H1 (cell line): ENCODE results near the gene CYP46A1. TPM values are rescaled to one million over a fixed set of nuclear protein-coding genes. Genes with fewer than 3 reads are reported as not detected.

Experiments used
- NANOG ChIP-seq: IDR thresholded peaks from 2 replicates; pipeline ENCODE4 v1.6.1; 2011; ENCODE audit warnings: low read length, low read depth, mild to moderate bottlenecking, inconsistent platforms; ENCODE audit not compliant: insufficient read depth, poor library complexity, severe bottlenecking
- RNF2 ChIP-seq: fragments of 200-900, 300-1000 bp; sonication (generic); IDR thresholded peaks from 2 replicates; pipeline ENCODE4 v1.7.1; 2016; ENCODE audit warnings: borderline replicate concordance, low read depth, mild to moderate bottlenecking, antibody characterized with exemption, low read length; ENCODE audit not compliant: poor library complexity, severe bottlenecking; ENCODE audit errors: missing control alignments
- SIN3A ChIP-seq, 2 experiments: IDR thresholded peaks in 1 of 2; conservative IDR thresholded peaks in 1 of 2; 2 replicates each; pipeline ENCODE4 v1.6.1; 2011 to 2012; ENCODE audit warnings: low read length in 2 of 2, improper control_type of control experiment in 1 of 2, low read depth in 1 of 2, mild to moderate bottlenecking in 1 of 2
- SIRT6 ChIP-seq: IDR thresholded peaks from one replicate; pipeline ENCODE4 v1.7.1; 2012; ENCODE audit warnings: low read length, inconsistent platforms
- ZNF274 ChIP-seq: IDR thresholded peaks from 2 replicates; pipeline ENCODE4 v1.7.0; 2012; ENCODE audit warnings: low read length, borderline replicate concordance; ENCODE audit errors: extremely low read depth
- polyA plus RNA-seq, 7 experiments: library from polyadenylated mRNA; depleted of rRNA in 3 of 7; stranded (reverse) in 5 of 7; unstranded in 2 of 7; fragments of >200 nt in 5 of 7; fragments of 200-250 nt in 2 of 7; gene quantifications; 1 replicate in 5 of 7; 2 replicates in 1 of 7; 4 replicates in 1 of 7; pipeline versions ENCODE4 v1.2.1 to v1.2.3, GENCODE V29; 2011 to 2013; ENCODE audit warnings: missing spikeins in 2 of 7, mixed read lengths in 2 of 7
- total RNA-seq: library from RNA; stranded (reverse); fragmentation: NEBNext Ultra II Directional; extraction: Animal tissue kit (Norgen Biotek cat#: 25700); gene quantifications from 2 replicates; pipeline ENCODE4 v1.2.1, GENCODE V29; 2021
- TF ChIP-seq, protein P1 (sequence below): fragments of 300-600 bp; sonication (generic); IDR thresholded peaks from 2 replicates; pipeline ENCODE4 v1.7.1; 2012; ENCODE audit warnings: low read length, moderate library complexity, mild to moderate bottlenecking, inconsistent platforms; ENCODE audit not compliant: insufficient replicate concordance

CYP46A1 gene
- total and polyA plus RNA-seq, 2 of the 8 experiments (the other 6 are each of a cell fraction or from before 2014, with no cell fraction given) = 0.41 to 1.3 TPM

DNA sequence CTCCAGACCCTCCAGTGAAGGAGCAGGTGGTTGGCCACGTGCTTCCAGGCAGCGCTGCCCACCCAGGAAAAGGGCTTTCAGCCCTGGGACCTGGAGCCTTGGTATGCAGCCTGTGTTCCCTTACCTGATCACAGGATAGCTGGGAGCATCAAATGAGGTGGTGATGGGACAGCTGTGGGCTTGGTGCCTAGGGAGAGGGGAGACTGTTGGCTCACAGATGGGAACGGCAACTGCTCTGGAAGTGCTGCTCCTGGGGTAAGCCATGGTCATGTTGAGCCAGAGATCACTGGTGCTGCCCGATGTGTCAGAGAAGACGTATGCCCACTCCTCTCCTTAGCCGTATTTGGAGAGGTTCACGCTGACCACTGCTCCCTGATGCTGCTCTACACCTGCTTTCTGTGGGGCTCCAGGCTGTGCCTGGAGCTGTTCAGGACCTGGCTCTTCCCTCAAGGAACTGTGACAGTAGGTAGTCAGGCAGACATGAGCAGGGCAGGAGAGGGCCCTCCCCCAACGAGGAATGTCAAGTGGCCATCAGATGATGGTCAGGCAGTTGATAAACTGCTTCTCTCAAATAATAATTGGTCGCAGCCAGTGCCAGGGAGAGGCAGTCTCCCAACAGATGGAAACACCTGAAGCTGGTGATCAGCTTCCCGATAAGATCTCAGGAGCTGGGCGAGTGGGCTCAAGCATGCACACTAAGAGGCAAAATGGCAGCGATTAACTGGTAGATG, 2.8 kb upstream of the CYP46A1 start (continued):
- TF ChIP-seq, protein P1, sequence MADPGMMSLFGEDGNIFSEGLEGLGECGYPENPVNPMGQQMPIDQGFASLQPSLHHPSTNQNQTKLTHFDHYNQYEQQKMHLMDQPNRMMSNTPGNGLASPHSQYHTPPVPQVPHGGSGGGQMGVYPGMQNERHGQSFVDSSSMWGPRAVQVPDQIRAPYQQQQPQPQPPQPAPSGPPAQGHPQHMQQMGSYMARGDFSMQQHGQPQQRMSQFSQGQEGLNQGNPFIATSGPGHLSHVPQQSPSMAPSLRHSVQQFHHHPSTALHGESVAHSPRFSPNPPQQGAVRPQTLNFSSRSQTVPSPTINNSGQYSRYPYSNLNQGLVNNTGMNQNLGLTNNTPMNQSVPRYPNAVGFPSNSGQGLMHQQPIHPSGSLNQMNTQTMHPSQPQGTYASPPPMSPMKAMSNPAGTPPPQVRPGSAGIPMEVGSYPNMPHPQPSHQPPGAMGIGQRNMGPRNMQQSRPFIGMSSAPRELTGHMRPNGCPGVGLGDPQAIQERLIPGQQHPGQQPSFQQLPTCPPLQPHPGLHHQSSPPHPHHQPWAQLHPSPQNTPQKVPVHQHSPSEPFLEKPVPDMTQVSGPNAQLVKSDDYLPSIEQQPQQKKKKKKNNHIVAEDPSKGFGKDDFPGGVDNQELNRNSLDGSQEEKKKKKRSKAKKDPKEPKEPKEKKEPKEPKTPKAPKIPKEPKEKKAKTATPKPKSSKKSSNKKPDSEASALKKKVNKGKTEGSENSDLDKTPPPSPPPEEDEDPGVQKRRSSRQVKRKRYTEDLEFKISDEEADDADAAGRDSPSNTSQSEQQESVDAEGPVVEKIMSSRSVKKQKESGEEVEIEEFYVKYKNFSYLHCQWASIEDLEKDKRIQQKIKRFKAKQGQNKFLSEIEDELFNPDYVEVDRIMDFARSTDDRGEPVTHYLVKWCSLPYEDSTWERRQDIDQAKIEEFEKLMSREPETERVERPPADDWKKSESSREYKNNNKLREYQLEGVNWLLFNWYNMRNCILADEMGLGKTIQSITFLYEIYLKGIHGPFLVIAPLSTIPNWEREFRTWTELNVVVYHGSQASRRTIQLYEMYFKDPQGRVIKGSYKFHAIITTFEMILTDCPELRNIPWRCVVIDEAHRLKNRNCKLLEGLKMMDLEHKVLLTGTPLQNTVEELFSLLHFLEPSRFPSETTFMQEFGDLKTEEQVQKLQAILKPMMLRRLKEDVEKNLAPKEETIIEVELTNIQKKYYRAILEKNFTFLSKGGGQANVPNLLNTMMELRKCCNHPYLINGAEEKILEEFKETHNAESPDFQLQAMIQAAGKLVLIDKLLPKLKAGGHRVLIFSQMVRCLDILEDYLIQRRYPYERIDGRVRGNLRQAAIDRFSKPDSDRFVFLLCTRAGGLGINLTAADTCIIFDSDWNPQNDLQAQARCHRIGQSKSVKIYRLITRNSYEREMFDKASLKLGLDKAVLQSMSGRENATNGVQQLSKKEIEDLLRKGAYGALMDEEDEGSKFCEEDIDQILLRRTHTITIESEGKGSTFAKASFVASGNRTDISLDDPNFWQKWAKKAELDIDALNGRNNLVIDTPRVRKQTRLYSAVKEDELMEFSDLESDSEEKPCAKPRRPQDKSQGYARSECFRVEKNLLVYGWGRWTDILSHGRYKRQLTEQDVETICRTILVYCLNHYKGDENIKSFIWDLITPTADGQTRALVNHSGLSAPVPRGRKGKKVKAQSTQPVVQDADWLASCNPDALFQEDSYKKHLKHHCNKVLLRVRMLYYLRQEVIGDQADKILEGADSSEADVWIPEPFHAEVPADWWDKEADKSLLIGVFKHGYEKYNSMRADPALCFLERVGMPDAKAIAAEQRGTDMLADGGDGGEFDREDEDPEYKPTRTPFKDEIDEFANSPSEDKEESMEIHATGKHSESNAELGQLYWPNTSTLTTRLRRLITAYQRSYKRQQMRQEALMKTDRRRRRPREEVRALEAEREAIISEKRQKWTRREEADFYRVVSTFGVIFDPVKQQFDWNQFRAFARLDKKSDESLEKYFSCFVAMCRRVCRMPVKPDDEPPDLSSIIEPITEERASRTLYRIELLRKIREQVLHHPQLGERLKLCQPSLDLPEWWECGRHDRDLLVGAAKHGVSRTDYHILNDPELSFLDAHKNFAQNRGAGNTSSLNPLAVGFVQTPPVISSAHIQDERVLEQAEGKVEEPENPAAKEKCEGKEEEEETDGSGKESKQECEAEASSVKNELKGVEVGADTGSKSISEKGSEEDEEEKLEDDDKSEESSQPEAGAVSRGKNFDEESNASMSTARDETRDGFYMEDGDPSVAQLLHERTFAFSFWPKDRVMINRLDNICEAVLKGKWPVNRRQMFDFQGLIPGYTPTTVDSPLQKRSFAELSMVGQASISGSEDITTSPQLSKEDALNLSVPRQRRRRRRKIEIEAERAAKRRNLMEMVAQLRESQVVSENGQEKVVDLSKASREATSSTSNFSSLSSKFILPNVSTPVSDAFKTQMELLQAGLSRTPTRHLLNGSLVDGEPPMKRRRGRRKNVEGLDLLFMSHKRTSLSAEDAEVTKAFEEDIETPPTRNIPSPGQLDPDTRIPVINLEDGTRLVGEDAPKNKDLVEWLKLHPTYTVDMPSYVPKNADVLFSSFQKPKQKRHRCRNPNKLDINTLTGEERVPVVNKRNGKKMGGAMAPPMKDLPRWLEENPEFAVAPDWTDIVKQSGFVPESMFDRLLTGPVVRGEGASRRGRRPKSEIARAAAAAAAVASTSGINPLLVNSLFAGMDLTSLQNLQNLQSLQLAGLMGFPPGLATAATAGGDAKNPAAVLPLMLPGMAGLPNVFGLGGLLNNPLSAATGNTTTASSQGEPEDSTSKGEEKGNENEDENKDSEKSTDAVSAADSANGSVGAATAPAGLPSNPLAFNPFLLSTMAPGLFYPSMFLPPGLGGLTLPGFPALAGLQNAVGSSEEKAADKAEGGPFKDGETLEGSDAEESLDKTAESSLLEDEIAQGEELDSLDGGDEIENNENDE = no peak
- no peak for TF ChIP-seq SIN3A (conservative IDR thresholded peaks at IDR 0.05 in 1 of 2, IDR thresholded peaks at IDR 0.05 in 1 of 2; ENCODE audit: low read depth in 1 of 2, low read length in 2 of 2)
- TF ChIP-seq RNF2 = no peak
- TF ChIP-seq ZNF274 = no peak
- TF ChIP-seq NANOG = no peak
- TF ChIP-seq SIRT6 = no peak
